Coronary artery (tissue), 2 donors: ENCODE data around the gene SLC27A4.

Experiments used
- DNase-seq: peaks from one replicate; pipeline ENCODE4 v3.0.0-alpha.2; 2017; ENCODE audit warnings: low spot score
- H3K27ac ChIP-seq, 2 donors: fragments of 200-600 bp; sonication (generic); one replicate each; pipeline ENCODE4 v1.5.1; 2016 to 2019
- H3K4me3 ChIP-seq: fragments of 200-600 bp; sonication (generic); 2 replicates; pipeline ENCODE4 v1.5.1; 2016; ENCODE audit warnings: mild to moderate bottlenecking, moderate library complexity
- CTCF ChIP-seq: fragments of 200-600 bp; sonication (generic); IDR thresholded peaks from one replicate; pipeline ENCODE4 v1.5.1; 2019; ENCODE audit warnings: antibody characterized with exemption

Gene SLC27A4

GRCh38 chr9:128298535-128299482 lies 41.5 kb upstream of the SLC27A4 start:
- DNase-seq: no peak
- H3K4me3 ChIP-seq: no peak overlapping the region
- TF ChIP-seq CTCF: no peak
- no peak overlapping the region for H3K27ac ChIP-seq

GRCh38 chr9:128304136-128304970 lies 36.0 kb upstream of the SLC27A4 start:
- H3K27ac ChIP-seq: no peak overlapping the region
- no peak for TF ChIP-seq CTCF
- no peak overlapping the region for H3K4me3 ChIP-seq
- DNase-seq: no peak

- no peak for TF ChIP-seq CTCF
- Histone ChIP-seq H3K4me3 (no peak overlapping the region), H3K27ac (no peak overlapping the region)
- DNase-seq: no peak
Measured at GRCh38 chr9:128304971-128305288, 35.4 kb upstream of the SLC27A4 start.

- H3K27ac ChIP-seq: no peak overlapping the region
- no peak for DNase-seq
Measured at GRCh38 chr9:128309551-128309950, 30.8 kb upstream of the SLC27A4 start.

GRCh38 chr9:128310461-128310860 lies 29.9 kb upstream of the SLC27A4 start:
- no peak for DNase-seq
- Histone ChIP-seq H3K27ac (no peak overlapping the region), H3K4me3 (no peak overlapping the region)
- no peak for TF ChIP-seq CTCF

More at GRCh38 chr9:128309551-128309950, 30.8 kb upstream of the SLC27A4 start:
- no peak for TF ChIP-seq CTCF
- H3K4me3 ChIP-seq: no peak overlapping the region

GRCh38 chr9:128314697-128315096 lies 25.6 kb upstream of the SLC27A4 start:
- no peak for DNase-seq
- Histone ChIP-seq H3K4me3 (no peak overlapping the region), H3K27ac (no peak overlapping the region)
- no peak for TF ChIP-seq CTCF
